ENCODE data around the gene XDH. TPM values are rescaled to one million over a fixed set of nuclear protein-coding genes. Genes with fewer than 3 reads are reported as not detected.

The XDH gene
- total and polyA plus RNA-seq, 9 of the 15 experiments (the other 6 are each of a cell fraction or from before 2014, with no cell fraction given) = 0.04 to 0.06 TPM; not detected in 7

DNA sequence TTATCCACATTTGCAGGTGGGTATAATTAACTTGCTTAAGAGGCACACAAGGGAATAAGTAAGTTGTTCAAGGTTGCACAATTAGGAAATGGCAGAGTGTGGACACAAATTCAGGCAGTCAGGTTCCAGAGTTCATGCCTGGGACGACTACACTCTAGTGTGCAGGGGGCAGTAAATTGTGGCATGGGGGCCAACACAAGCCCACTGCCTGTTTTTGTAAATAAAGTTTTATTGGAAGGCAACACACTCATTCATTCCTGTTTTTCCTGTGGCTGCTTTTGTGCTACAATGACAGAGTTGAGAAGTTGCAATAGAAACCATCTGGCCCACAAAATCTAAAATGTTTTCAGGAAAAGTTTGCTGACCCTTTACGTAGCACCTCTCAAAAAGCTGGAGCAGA, 41.4 kb downstream of the XDH start:
- no TSS peak for BruUV-seq (replicated peaks)
- TF ChIP-seq, protein P1, sequence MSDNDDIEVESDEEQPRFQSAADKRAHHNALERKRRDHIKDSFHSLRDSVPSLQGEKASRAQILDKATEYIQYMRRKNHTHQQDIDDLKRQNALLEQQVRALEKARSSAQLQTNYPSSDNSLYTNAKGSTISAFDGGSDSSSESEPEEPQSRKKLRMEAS (CRISPR knock-in tag; IDR thresholded peaks at IDR 0.05) = no peak
- TF ChIP-seq, protein P2, sequence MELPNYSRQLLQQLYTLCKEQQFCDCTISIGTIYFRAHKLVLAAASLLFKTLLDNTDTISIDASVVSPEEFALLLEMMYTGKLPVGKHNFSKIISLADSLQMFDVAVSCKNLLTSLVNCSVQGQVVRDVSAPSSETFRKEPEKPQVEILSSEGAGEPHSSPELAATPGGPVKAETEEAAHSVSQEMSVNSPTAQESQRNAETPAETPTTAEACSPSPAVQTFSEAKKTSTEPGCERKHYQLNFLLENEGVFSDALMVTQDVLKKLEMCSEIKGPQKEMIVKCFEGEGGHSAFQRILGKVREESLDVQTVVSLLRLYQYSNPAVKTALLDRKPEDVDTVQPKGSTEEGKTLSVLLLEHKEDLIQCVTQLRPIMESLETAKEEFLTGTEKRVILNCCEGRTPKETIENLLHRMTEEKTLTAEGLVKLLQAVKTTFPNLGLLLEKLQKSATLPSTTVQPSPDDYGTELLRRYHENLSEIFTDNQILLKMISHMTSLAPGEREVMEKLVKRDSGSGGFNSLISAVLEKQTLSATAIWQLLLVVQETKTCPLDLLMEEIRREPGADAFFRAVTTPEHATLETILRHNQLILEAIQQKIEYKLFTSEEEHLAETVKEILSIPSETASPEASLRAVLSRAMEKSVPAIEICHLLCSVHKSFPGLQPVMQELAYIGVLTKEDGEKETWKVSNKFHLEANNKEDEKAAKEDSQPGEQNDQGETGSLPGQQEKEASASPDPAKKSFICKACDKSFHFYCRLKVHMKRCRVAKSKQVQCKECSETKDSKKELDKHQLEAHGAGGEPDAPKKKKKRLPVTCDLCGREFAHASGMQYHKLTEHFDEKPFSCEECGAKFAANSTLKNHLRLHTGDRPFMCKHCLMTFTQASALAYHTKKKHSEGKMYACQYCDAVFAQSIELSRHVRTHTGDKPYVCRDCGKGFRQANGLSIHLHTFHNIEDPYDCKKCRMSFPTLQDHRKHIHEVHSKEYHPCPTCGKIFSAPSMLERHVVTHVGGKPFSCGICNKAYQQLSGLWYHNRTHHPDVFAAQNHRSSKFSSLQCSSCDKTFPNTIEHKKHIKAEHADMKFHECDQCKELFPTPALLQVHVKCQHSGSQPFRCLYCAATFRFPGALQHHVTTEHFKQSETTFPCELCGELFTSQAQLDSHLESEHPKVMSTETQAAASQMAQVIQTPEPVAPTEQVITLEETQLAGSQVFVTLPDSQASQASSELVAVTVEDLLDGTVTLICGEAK (IDR thresholded peaks at IDR 0.05) = peak; percentile 75
- TF ChIP-seq, protein P2 (CRISPR knock-in tag; IDR thresholded peaks at IDR 0.05) = no peak
- H3K4me1 ChIP-seq (replicated peaks in 1 of 2; ENCODE audit: control insufficient read depth in 2 of 2, insufficient read depth in 2 of 2, low read length in 2 of 2) = no peaks in the 10 kb centered on the region
- no peak for DNase-seq (ENCODE audit: extremely low read depth in 1 of 4, low spot score in 3 of 4)
- H3K9me3 ChIP-seq (replicated peaks; ENCODE audit: control insufficient read depth, insufficient read depth, low read depth, low read length) = no peaks in the 10 kb centered on the region
- no peaks in the 10 kb centered on the region for H3K27me3 ChIP-seq (ENCODE audit: control insufficient read depth in 2 of 2, insufficient read depth in 2 of 2, low read length in 2 of 2)
- no peak overlapping the region for H3K9ac ChIP-seq (ENCODE audit: insufficient read depth in 1 of 2, low read depth in 2 of 2, low read length in 2 of 2)
- no peak overlapping the region for H3K4me2 ChIP-seq (ENCODE audit: insufficient read depth, low read length)
- no peaks in the 10 kb centered on the region for H4K20me1 ChIP-seq (replicated peaks; ENCODE audit: control insufficient read depth, insufficient read depth, low read length)
- H2AFZ ChIP-seq (ENCODE audit: low read depth, low read length) = no peak overlapping the region
- ChIA-PET CTCF (ENCODE audit: low intra/inter-chr PET ratio) (no interaction called here), POLR2A (no interaction called here)
- WGBS (ENCODE audit: insufficient coverage, low coverage, missing lambda C conversion rate) = 5% methylated on average over 2 of the region's 2 CpGs
- in situ Hi-C loops (cut with MboI) = no loop called here
- no peak overlapping the region for H3K27ac ChIP-seq (ENCODE audit: extremely low read depth, low read depth, low read length)
- intact Hi-C loops (cut with micrococcal nuclease) = no loop called here
- H3K79me2 ChIP-seq (ENCODE audit: control insufficient read depth, insufficient read depth, low read length) = no peaks in the 10 kb centered on the region
- ATAC-seq = no peak
- FAIRE-seq = no peak
- no peaks in the 10 kb centered on the region for H3K9me1 ChIP-seq (ENCODE audit: control insufficient read depth, insufficient read depth, low read length)
- no peak overlapping the region for H3K4me3 ChIP-seq
- H3K36me3 ChIP-seq (ENCODE audit: control insufficient read depth, insufficient read depth, low read length) = no peaks in the 10 kb centered on the region

All from K562 (cell line).